ENCODE results near the gene BAG1. TPM values are rescaled to one million over a fixed set of nuclear protein-coding genes. Genes with fewer than 3 reads are reported as not detected.
A peak's percentile ranks its signal among the peaks of the same experiment; 100 is the strongest.

Gene BAG1
- 10 to 100 TPM; 41.0 to 70.9 (median 59.6) TPM for total RNA-seq
- polyA plus RNA-seq, result 10 to 100 TPM; 48.2 to 67.8 TPM
- long read RNA-seq, donor 1, transcript BAG1-210 (7 exons, 3,786 nt), result major isoform, 33 of 37 reads
- long read RNA-seq, donor 1, partial matches to known transcripts, result 2 of 37 reads
- long read RNA-seq, donor 1, other reads (novel, unspliced or antisense), result 1 of 37 reads
- long read RNA-seq, donor 2, transcript BAG1-201 (4 exons, 1,977 nt), result minor isoform, 8 of 64 reads
- long read RNA-seq, donor 2, transcript BAG1-210 (7 exons, 3,786 nt), result major isoform, 54 of 64 reads
- long read RNA-seq, donor 2, partial matches to known transcripts, result 0 of 64 reads
- long read RNA-seq, donor 2, other reads (novel, unspliced or antisense), result 0 of 64 reads
- long read RNA-seq, donor 3, transcript BAG1-210 (7 exons, 3,786 nt), result major isoform, 57 of 58 reads
- long read RNA-seq, donor 3, partial matches to known transcripts, result 0 of 58 reads
- long read RNA-seq, donor 3, other reads (novel, unspliced or antisense), result 1 of 58 reads

DNA sequence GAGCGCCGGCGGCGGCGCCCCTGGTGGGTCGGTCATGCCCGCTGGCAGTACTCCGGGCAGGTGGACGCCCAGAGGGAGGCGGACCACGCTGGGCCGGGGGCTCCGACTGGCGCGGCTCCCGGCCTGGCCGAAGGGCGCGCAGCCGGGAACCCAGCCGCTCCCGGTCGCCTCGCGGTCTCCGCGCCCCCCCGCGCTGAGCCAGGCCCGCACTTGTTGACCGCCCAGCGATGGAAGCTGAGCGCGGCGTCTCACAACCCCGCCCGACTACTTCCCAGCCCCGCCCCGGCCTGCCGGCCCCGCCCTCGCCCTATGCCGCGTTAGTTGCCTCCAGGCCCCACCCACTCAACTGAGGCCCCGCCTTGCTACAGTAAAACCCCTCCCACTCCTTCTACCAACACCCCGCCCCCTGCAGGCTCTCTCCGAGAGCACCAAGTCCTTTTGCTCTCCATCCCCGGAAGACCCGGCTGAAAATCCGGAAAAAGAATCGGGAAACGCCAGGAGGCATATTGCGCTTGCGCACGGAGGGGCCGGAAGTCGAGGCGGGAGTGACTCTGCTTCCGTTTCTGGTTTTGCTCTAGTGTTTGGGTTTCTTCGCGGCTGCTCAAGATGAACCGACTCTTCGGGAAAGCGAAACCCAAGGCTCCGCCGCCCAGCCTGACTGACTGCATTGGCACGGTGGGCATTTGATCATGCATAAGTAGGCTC is at the start of gene BAG1, which contains the start of gene CHMP5:
Gene BAG1 (minus strand): TSS at position 236 of the 705 bp plus-strand sequence.
Gene CHMP5 (plus strand): TSS at position 577 of the 705 bp plus-strand sequence. CDS start 30 bp downstream, at position 607.
- peaks cover 11% of the 10 kb centered on the region for H3K4me1 ChIP-seq (ENCODE audit: insufficient read depth)
- intact Hi-C loops (cut with DNase I), result no loop called here
- TF ChIP-seq, protein P1, sequence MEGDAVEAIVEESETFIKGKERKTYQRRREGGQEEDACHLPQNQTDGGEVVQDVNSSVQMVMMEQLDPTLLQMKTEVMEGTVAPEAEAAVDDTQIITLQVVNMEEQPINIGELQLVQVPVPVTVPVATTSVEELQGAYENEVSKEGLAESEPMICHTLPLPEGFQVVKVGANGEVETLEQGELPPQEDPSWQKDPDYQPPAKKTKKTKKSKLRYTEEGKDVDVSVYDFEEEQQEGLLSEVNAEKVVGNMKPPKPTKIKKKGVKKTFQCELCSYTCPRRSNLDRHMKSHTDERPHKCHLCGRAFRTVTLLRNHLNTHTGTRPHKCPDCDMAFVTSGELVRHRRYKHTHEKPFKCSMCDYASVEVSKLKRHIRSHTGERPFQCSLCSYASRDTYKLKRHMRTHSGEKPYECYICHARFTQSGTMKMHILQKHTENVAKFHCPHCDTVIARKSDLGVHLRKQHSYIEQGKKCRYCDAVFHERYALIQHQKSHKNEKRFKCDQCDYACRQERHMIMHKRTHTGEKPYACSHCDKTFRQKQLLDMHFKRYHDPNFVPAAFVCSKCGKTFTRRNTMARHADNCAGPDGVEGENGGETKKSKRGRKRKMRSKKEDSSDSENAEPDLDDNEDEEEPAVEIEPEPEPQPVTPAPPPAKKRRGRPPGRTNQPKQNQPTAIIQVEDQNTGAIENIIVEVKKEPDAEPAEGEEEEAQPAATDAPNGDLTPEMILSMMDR (IDR thresholded peaks at IDR 0.05), result peak in 1 of 3 donors; percentile 42
- TF ChIP-seq EP300 (IDR thresholded peaks at IDR 0.05) (no peak), POLR2A (IDR thresholded peaks at IDR 0.05) (peak; percentile 69)
- H3K27me3 ChIP-seq, result no peaks in the 10 kb centered on the region
- peak within 1 kb of the TSS; percentile 67 to 82 for H3K27ac ChIP-seq
- no peaks in the 10 kb centered on the region for H3K36me3 ChIP-seq
- H3K9me3 ChIP-seq, result no peaks in the 10 kb centered on the region
- peak; percentile 100 for DNase-seq
- H3K4me3 ChIP-seq, result peak within 1 kb of the TSS; percentile 72
- WGBS, 3 donors, result 0 to 1% (median 1%) methylated on average over 63 to 67 of the region's 67 CpGs

DNA sequence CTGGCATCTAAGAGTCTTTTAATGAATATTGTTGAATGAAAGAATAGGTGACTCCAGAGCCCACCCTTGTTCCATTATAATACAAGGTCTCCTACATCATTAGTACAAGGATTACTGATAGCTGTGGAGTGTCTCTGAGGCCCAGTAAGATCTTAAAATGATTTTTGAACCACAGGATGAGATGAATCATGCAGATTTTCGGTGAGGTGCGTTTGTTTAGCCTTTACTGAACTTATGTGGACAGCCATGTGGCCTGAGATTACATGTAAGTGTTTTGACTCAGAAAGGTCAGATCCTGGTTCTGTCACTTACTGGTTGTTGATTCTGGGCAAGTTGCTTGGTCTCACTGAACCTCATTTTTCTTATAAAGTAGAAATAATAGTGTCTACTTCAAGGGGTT is 47.4 kb upstream of the BAG1 start:
- no peak overlapping the region for H3K27ac ChIP-seq
- TF ChIP-seq EP300 (IDR thresholded peaks at IDR 0.05) (no peak), POLR2A (IDR thresholded peaks at IDR 0.05) (no peak)
- TF ChIP-seq, protein P1 (IDR thresholded peaks at IDR 0.05), result no peak
- H3K9me3 ChIP-seq, result no peaks in the 10 kb centered on the region
- no peak for DNase-seq
- no peaks in the 10 kb centered on the region for H3K4me1 ChIP-seq (ENCODE audit: insufficient read depth)
- 81 to 90% (median 86%) methylated on average over 2 of the region's 2 CpGs for WGBS, 3 donors
- H3K4me3 ChIP-seq, result no peak overlapping the region
- intact Hi-C loops (cut with DNase I), result no loop called here
- no peaks in the 10 kb centered on the region for H3K27me3 ChIP-seq
- no peaks in the 10 kb centered on the region for H3K36me3 ChIP-seq

DNA sequence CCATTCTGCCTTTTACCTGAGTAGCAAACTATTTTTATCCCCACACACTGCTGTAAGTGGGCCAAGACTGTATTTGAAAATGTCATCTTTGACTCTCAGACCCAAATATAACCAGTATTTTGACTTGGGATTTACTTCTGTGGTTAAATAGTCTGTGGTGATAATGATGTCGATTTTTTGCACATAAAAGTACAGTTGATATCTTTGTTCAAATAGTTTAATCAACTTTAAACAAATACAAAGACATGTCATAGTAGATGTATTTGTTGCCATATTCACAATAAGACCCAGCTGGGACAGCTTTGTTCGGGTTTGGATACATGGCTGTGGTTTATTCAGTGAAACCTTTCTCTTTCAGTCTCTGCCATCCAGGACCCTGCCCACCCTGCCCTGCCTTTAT is 46.2 kb upstream of the BAG1 start:
- no peak for DNase-seq
- Histone ChIP-seq H3K9me3 (no peaks in the 10 kb centered on the region), H3K27ac (no peak overlapping the region), H3K4me3 (no peak overlapping the region), H3K36me3 (no peaks in the 10 kb centered on the region), H3K27me3 (no peaks in the 10 kb centered on the region), H3K4me1 (ENCODE audit: insufficient read depth) (no peaks in the 10 kb centered on the region)
- intact Hi-C loops (cut with DNase I), result no loop called here
- TF ChIP-seq, protein P1 (IDR thresholded peaks at IDR 0.05), result no peak
- TF ChIP-seq POLR2A (IDR thresholded peaks at IDR 0.05), result no peak
- no peak for TF ChIP-seq EP300 (IDR thresholded peaks at IDR 0.05)
- WGBS, 3 donors, result 70 to 88% (median 76%) methylated on average over 2 of the region's 2 CpGs

DNA sequence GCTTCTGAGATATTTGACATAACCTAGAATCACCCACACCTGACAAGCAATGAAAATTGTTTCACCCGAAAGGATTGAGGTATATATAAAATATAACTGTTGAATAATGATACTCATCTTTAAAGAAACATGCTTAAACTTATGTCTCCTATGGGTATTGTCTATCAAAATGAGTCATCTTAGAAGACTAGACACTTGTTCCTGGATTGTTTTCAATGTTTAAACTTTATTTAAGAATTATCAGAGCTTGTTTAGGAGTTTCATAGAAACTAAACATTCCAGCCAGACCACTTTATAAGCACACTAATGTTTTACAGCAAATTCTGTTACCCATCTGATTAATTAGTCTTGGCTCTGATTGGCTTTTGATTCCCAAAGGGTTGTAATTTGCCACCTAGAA is 45.4 kb upstream of the BAG1 start:
- 82 to 94% (median 82%) methylated on average over 1 of the region's 1 CpG for WGBS, 3 donors
- no peak overlapping the region for H3K27ac ChIP-seq
- TF ChIP-seq POLR2A (IDR thresholded peaks at IDR 0.05), result no peak
- no peak for TF ChIP-seq EP300 (IDR thresholded peaks at IDR 0.05)
- TF ChIP-seq, protein P1 (IDR thresholded peaks at IDR 0.05), result no peak
- H3K9me3 ChIP-seq, result no peaks in the 10 kb centered on the region
- intact Hi-C loops (cut with DNase I), result loop anchor here in 1 of 4 donors (10.0 kb wide), 1 partner anchor 125 kb away; no protein-coding TSS in a partner anchor
- H3K27me3 ChIP-seq, result no peaks in the 10 kb centered on the region
- no peak for DNase-seq
- no peaks in the 10 kb centered on the region for H3K4me1 ChIP-seq (ENCODE audit: insufficient read depth)
- H3K4me3 ChIP-seq, result no peak overlapping the region
- H3K36me3 ChIP-seq, result no peaks in the 10 kb centered on the region
